ENCODE data around the gene VTCN1. TPM values are rescaled to one million over a fixed set of nuclear protein-coding genes. Genes with fewer than 3 reads are reported as not detected.

The VTCN1 gene
- total RNA-seq, 1 experiment from 2014 or later: not detected

GRCh38 chr1:117138561-117138960 lies 72.2 kb downstream of the VTCN1 start:
- CTCF ChIA-PET: no interaction called here
- in situ Hi-C loops (cut with HindIII; ENCODE audit: low pct_unique_long_range_greater_than_20kb, low sequenced_read_pairs): no loop called here
- no peak for DNase-seq (ENCODE audit: low read depth, low spot score)

DNA sequence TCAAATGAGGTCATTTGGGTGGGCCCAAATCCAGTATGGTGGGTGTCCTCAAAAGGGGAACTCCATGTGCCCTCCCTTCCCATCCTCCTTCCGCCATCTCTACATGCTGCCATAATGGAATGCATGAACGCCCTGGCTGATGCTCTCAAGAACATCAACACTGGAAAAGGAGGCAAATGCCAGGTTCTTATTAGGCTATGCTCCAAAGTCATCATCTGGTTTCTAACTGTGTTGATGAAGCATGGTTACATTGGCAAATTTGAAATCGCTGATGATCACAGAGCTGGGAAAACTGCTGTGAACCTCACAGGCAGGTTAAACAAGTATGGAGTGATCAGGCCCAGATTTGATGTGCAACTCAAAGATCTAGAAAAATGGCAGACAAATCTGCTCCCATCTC lies 72.6 kb downstream of the VTCN1 start:
- no peak for TF ChIP-seq CTCF (IDR thresholded peaks at IDR 0.05)
- TF ChIP-seq REST (IDR thresholded peaks at IDR 0.05; ENCODE audit: insufficient read depth in 1 of 2, low read depth in 2 of 2, low read length in 1 of 2): no peak
- ChIA-PET CTCF (no interaction called here), POLR2A (no interaction called here)
- Histone ChIP-seq H3K4me1 (ENCODE audit: control insufficient read depth, insufficient read depth, low read length) (no peaks in the 10 kb centered on the region), H3K36me3 (ENCODE audit: control insufficient read depth, insufficient read depth, low read length) (no peaks in the 10 kb centered on the region), H3K4me3 (ENCODE audit: low read depth in 2 of 2, low read length in 2 of 2) (no peak overlapping the region), H3K27me3 (ENCODE audit: control insufficient read depth, insufficient read depth, low read length) (no peaks in the 10 kb centered on the region), H3K27ac (ENCODE audit: low read length) (no peak overlapping the region), H3K9me3 (ENCODE audit: control insufficient read depth, insufficient read depth, low read depth, low read length) (no peaks in the 10 kb centered on the region)
- intact Hi-C loops (cut with micrococcal nuclease; ENCODE audit: unreplicated experiment) (no loop called here), in situ Hi-C loops (cut with HindIII; ENCODE audit: low pct_unique_long_range_greater_than_20kb, low sequenced_read_pairs) (no loop called here)
- DNase-seq (ENCODE audit: low read depth, low spot score): no peak
- no TSS peak for BruUV-seq (replicated peaks)
- no peak for ATAC-seq

More at GRCh38 chr1:117138561-117138960, 72.2 kb downstream of the VTCN1 start:
- Histone ChIP-seq H3K36me3 (ENCODE audit: control insufficient read depth, insufficient read depth, low read length) (no peaks in the 10 kb centered on the region), H3K4me1 (ENCODE audit: control insufficient read depth, insufficient read depth, low read length) (no peaks in the 10 kb centered on the region), H3K27me3 (ENCODE audit: control insufficient read depth, insufficient read depth, low read length) (no peaks in the 10 kb centered on the region), H3K9me3 (ENCODE audit: control insufficient read depth, insufficient read depth, low read depth, low read length) (no peaks in the 10 kb centered on the region), H3K27ac (ENCODE audit: low read length) (no peak overlapping the region), H3K4me3 (ENCODE audit: low read depth in 2 of 2, low read length in 2 of 2) (no peak overlapping the region)
- no TSS peak for BruUV-seq (replicated peaks)
- POLR2A ChIA-PET: no interaction called here
- no peak for ATAC-seq
- TF ChIP-seq SIN3A (IDR thresholded peaks at IDR 0.05; ENCODE audit: borderline replicate concordance, insufficient read depth, low read depth, low read length) (no peak), POLR2AphosphoS5 (IDR thresholded peaks at IDR 0.05; ENCODE audit: low read depth, low read length) (no peak), REST (IDR thresholded peaks at IDR 0.05; ENCODE audit: insufficient read depth in 1 of 2, low read depth in 2 of 2, low read length in 1 of 2) (no peak), CTCF (IDR thresholded peaks at IDR 0.05) (no peak), TCF7L2 (IDR thresholded peaks at IDR 0.05; ENCODE audit: low read depth, low read length) (no peak)
- intact Hi-C loops (cut with micrococcal nuclease; ENCODE audit: unreplicated experiment): no loop called here

All from Panc1 (cell line).